Renal pelvis (tissue), 4 donors: Measurements from ENCODE around the gene GIT1. TPM values are rescaled to one million over a fixed set of nuclear protein-coding genes. Genes with fewer than 3 reads are reported as not detected.
A peak's percentile ranks its signal among the peaks of the same experiment; 100 is the strongest.

ENCODE experiments used
- DNase-seq: peaks from one replicate; pipeline ENCODE4 v3.0.0-alpha.2; 2013
- polyA plus RNA-seq, 3 donors: library from polyadenylated mRNA; unstranded; fragments of 120-200 nt; gene quantifications; one replicate each; pipeline ENCODE4 v1.2.1, GENCODE V29; 2013; ENCODE audit not compliant: insufficient read length in 3 of 3

The GIT1 gene
- polyA plus RNA-seq, 3 donors: 45.6 to 56.0 (median 52.5) TPM

DNA sequence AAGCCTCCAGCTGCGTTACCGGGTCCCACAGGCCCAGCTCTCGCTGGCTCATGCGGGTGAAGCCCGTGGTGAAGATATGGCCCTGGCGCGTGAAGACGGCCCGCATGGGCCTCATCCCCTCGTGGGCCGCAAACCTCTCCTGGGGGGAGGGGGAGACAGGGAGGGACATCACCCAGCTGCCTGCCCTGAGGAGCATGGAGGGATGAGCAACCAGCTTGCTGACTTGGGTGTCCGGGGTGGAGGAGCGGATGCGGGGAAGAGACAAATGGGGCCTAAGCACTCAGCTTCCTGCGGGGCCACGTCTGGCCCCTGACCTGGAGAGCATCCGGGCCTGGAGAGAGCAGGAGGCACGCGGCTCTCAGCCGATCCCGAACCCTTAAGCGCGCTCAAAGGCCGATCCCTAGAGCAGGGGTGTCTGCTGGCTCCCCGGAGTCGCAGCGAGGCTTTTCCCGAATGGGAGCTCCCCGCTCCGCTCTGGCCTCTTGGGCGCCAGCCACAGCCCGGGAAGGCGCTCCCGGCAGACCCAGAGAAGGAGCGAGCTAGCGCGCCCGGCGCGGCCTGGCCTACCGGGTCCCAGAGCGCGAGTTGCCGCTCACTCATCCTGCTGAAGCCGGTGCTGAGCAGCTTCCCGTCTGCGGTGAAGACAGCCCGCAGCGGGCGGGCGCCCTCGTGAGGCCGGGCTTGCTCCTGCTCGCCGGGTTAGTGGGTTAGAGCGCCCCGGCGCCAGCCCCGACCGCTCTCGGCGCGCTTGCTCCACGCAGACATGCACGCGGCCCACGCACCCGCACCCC is 28.2 kb upstream of the GIT1 start:
- no peak for DNase-seq

GRCh38 chr17:29617125-29617480 is 27.7 kb upstream of the GIT1 start:
- peak; percentile 75 for DNase-seq

GRCh38 chr17:29616300-29617048 is 27.0 kb upstream of the GIT1 start:
- DNase-seq: no peak

DNA sequence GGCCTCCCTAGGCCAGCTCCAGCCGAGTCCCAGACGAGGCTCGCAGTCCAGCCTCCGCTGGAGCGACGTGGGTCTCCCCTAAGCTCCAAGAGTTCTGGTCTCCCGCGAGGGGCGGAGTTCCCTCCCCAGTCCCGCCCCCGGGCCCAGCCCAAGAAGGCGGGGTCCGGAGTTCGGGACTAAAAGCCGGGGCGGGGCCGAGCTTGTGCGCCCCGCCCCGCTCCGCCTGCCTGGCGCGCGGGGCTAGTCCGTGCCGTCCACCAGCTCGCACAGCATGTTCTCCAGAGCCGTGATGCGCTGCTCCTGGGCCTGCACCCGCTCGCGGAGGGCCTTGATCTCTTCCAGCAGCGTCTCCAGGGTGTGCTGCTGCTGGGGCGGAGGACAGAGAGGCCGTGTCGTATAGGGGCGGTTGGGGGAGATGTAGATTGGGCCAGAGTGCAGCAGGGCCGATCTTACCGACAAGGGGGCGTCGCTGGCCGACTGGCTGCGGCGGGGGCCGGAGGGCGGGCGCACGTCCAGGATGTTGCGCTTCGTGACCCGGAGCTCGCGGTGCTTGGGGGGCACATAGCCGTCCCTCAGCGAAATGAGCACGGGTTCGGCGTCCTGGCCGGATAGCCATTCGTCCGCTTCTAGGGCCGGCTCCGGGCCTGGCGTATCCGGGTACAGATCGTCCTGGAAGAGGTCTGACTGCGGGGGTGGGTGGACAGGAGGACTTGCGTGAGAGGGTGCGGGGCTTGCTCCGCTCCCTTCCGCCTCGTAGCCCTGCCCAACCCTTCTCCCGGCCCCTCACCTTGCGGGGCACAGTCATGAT is 26.2 kb upstream of the GIT1 start:
- peak; percentile 77 for DNase-seq

GRCh38 chr17:29615048-29615385 is 25.6 kb upstream of the GIT1 start:
- no peak for DNase-seq

- no peak for DNase-seq
Measured at GRCh38 chr17:29614349-29615047, 25.1 kb upstream of the GIT1 start.

GRCh38 chr17:29613856-29614255 is 24.4 kb upstream of the GIT1 start:
- DNase-seq: no peak

DNA sequence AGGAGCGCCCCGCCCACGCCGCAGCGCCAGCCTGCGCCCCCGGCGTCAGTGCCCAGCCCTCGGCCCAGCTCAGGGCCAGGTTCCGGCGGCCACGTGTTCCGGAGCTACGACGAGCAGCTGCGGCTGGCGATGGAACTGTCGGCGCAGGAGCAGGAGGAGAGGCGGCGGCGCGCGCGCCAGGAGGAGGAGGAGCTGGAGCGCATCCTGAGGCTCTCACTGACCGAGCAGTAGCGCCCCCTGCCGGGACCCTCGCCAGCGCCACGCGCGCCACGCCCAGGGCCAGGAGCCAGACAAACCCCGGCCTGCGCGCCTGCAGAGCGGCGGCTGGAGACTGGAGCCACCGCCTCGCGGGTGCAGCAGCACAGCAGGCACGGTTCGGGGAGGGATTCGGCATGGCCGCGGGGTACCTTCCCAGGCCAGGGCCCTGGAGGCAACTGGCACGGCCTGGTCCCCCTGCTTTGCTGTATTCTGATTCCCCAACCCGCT is 23.9 kb upstream of the GIT1 start:
- DNase-seq: peak; percentile 91

- no peak for DNase-seq
Measured at GRCh38 chr17:29612404-29613280, 23.2 kb upstream of the GIT1 start.

DNA sequence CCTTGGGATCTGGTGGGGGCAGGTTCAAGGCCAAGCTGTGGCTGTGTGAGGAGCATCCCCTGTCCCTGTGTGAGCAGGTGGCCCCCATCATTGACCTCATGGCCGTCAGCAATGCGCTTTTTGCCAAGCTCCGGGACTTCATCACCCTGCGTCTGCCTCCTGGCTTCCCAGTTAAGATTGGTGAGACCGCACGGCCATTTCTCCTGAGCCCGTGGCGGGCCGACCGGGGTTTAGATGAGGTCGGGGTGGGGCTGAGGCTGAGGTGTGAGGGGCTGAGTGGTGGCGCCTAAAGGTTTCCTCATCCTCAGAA is 22.6 kb upstream of the GIT1 start:
- no peak for DNase-seq

- DNase-seq: no peak
Measured at GRCh38 chr17:29611351-29612093, 22.1 kb upstream of the GIT1 start.

GRCh38 chr17:29610395-29610794 is 20.9 kb upstream of the GIT1 start:
- no peak for DNase-seq

DNA sequence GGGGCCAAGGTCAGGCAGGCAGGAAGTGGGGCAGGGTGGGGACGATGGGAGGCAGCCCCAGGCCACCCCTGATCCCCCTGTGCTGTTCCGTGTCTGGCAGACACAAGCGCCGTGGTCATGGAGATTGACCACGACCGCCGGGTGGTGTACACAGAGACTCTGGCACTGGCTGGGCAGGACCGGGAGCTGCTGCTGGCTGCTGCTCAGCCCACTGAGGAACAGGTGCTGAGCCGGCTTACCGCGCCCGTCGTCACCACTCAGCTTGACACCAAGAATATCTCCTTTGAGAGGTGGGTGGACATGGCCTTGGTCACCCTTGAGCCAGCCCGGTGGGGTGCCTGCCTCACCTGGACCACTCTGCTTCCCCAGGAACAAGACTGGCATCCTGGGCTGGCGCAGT is 19.5 kb upstream of the GIT1 start:
- no peak for DNase-seq

- no peak for DNase-seq
Measured at GRCh38 chr17:29607557-29608195, 18.2 kb upstream of the GIT1 start.

GRCh38 chr17:29603109-29603674 is 13.7 kb upstream of the GIT1 start:
- DNase-seq: no peak

DNA sequence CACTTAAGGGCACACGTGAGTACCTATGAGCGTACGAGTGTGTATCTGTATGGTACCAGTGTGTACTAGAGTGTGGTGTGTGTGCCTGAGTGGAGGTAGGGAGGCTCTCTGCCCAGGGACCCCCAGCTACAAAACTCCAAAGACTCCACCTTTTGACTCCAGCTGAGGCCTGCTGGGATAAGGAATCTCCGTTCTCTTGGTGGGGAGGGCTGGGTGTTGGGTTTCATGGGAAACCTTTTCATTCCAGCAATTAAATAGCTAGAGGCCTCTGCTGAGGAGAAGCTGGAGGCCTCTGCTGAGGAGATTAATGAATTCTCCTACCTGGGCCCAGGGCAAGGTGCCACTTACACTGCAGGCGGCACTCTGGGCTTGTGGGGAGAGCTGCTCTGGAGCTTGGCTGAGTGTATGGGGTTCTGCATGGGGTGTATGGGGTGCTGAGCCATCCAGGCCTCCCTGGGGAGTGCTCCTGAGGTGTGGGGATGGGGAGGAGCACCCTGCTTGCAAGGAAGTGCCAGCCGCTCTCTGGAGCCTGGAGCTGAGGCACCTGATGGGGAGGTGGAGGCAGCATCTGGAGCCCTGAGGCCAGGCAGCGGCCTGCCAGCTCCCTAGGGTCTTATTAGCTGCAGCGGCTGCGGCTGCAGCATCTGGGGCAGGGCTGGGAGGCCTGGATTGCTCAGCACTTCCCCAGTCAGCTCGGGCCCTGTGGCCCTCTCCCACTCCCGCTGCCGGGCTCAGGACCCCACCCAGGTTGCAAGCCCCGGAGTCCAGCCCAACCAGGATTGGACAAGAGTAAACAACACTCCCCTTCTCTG is 8.1 kb upstream of the GIT1 start:
- DNase-seq: no peak

GRCh38 chr17:29596811-29597210 is 7.4 kb upstream of the GIT1 start:
- no peak for DNase-seq

DNA sequence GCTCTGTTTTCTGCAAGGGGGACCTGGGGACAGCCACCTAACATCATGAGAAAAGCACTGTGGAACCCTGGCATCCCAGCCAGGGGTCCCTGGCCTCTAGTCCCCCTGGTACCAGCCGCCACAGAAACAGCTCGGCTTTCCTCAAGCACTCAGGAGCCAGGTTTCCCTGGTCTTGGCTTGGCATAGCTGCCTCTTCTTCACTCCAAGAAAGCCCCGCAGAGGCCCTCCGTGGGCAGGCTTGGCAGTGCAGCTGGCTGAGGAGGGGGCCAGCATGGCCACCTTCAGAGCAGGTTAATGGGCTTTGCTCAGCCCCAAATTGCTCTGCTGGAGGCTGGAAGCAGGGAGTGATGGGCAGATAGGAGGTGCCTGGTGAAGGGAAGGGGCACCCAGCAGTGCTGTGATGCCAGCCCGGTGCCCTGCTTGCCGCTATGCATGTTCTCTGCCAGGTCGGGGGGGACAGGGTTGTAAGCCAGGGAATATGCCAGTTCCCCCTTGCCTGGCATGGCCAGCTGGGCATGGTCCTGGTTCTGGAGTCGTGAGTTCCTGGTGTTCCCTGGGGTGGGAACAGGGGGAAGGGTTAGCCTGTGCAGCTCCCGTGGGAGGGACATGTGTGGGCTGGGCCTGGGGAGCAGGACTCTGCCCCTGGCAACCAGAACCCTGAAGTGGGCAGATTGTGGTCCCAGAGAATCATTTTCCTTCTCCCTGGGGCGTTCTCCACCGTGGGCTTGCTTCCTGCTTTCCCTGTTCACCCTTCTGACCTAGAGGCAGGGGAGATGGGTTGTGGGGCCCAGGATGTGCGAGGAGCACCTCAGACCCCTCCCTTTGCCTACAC is 6.7 kb upstream of the GIT1 start:
- DNase-seq: no peak
